ENCODE measurements around the gene CYP2J2.
"Not testable (repeated sequence)": the region's sequence is repeated elsewhere in the genome, so short reads cannot be mapped to it uniquely, and the experiment has no call there.

Gene CYP2J2

GRCh38 chr1:59857679-59858354 is 68.8 kb downstream of the CYP2J2 start:
- DNase-seq, result no peak

- DNase-seq, result no peak
Measured at GRCh38 chr1:59856725-59857338, 69.7 kb downstream of the CYP2J2 start.

GRCh38 chr1:59855297-59855696 is 71.3 kb downstream of the CYP2J2 start:
- not testable (repeated sequence) for DNase-seq

- DNase-seq, result no peak
Measured at GRCh38 chr1:59852117-59852516, 74.5 kb downstream of the CYP2J2 start.

DNA sequence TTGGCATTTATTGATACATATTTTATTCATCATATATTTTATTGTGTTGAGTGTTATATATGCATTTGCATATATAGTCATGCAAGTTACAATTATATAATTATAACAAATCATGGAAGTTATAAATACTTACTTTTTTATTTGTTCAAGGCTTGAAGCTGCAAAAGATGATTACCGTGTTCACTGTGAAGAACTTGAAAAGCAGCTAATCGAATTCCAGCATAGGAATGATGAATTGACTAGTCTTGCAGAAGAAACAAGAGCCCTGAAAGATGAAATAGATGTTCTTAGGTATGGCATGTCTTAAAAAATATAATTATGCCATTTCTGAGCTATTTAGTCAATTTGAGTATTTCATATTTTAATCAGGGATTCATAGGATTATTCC is 79.7 kb downstream of the CYP2J2 start:
- DNase-seq, result no peak

GRCh38 chr1:59846209-59846894 is 80.2 kb downstream of the CYP2J2 start:
- no peak for DNase-seq

- no peak for DNase-seq
Measured at GRCh38 chr1:59845091-59845490, 81.5 kb downstream of the CYP2J2 start.

Measured in CD4-positive, alpha-beta T cell treated with Interleukin-4 for 4 hours (primary cell).